ENCODE data around the gene TPPP2.

TPPP2 gene

GRCh38 chr14:21026988-21027315 lies 3.1 kb upstream of the TPPP2 start:
- H3K4me3 ChIP-seq (ENCODE audit: low read length) = no peak overlapping the region
- no peak for TF ChIP-seq CTCF (conservative IDR thresholded peaks at IDR 0.05; ENCODE audit: low read length)
- no peak for DNase-seq (ENCODE audit: low read depth)

- no peak for DNase-seq (ENCODE audit: low read depth)
- no peak for TF ChIP-seq CTCF (conservative IDR thresholded peaks at IDR 0.05; ENCODE audit: low read length)
- no peak overlapping the region for H3K4me3 ChIP-seq (ENCODE audit: low read length)
These were observed 514 bp downstream of the TPPP2 start for GRCh38 chr14:21030531-21030930.

- TF ChIP-seq CTCF (conservative IDR thresholded peaks at IDR 0.05; ENCODE audit: low read length) = no peak
- no peak overlapping the region for H3K4me3 ChIP-seq (ENCODE audit: low read length)
- DNase-seq (ENCODE audit: low read depth) = no peak
These were observed 2.5 kb downstream of the TPPP2 start for GRCh38 chr14:21032326-21033132.

- TF ChIP-seq CTCF (conservative IDR thresholded peaks at IDR 0.05; ENCODE audit: low read length) = no peak
- DNase-seq (ENCODE audit: low read depth) = no peak
These were observed 3.2 kb downstream of the TPPP2 start for GRCh38 chr14:21033133-21033698.

GRCh38 chr14:21034707-21035106 lies 4.7 kb downstream of the TPPP2 start, which contains the start of gene RNASE13:
TSS of gene RNASE13 (minus strand) at chr14:21034807. CDS start at chr14:21034288, 519 bp downstream.
- H3K4me3 ChIP-seq (ENCODE audit: low read length) = no peak within 1 kb of the TSS
- no peak for DNase-seq (ENCODE audit: low read depth)
- TF ChIP-seq CTCF (conservative IDR thresholded peaks at IDR 0.05; ENCODE audit: low read length) = no peak

More at GRCh38 chr14:21033133-21033698, 3.2 kb downstream of the TPPP2 start:
- H3K4me3 ChIP-seq (ENCODE audit: low read length) = no peak overlapping the region

GRCh38 chr14:21036751-21037150 lies 6.7 kb downstream of the TPPP2 start:
- no peak overlapping the region for H3K4me3 ChIP-seq (ENCODE audit: low read length)
- no peak for DNase-seq (ENCODE audit: low read depth)
- no peak for TF ChIP-seq CTCF (conservative IDR thresholded peaks at IDR 0.05; ENCODE audit: low read length)

GRCh38 chr14:21037156-21037555 lies 7.1 kb downstream of the TPPP2 start:
- no peak for DNase-seq (ENCODE audit: low read depth)
- TF ChIP-seq CTCF (conservative IDR thresholded peaks at IDR 0.05; ENCODE audit: low read length) = no peak
- H3K4me3 ChIP-seq (ENCODE audit: low read length) = no peak overlapping the region

Measured in AG10803 (cell line).